HCT116 (cell line): ENCODE measurements around the gene SMAD2.

ENCODE experiments used
- FOSL1 ChIP-seq: IDR thresholded peaks from 2 replicates; pipeline ENCODE4 v1.6.1; 2012; ENCODE audit warnings: low read depth
- TF ChIP-seq, protein P1 (sequence below), 3 experiments: fragments of 200-600 bp in 1 of 3; sonication (generic) in 1 of 3; IDR thresholded peaks in 2 of 3; conservative IDR thresholded peaks in 1 of 3; 2 replicates each; pipeline ENCODE4 v1.5.1; 2012 to 2017; ENCODE audit warnings: low read depth in 2 of 3, low read length in 2 of 3, antibody characterized with exemption in 1 of 3, borderline replicate concordance in 1 of 3, control low read depth in 1 of 3, mild to moderate bottlenecking in 1 of 3, mixed read lengths in 1 of 3, mixed run types in 1 of 3, moderate library complexity in 1 of 3; ENCODE audit not compliant: insufficient read depth in 1 of 3

DNA sequence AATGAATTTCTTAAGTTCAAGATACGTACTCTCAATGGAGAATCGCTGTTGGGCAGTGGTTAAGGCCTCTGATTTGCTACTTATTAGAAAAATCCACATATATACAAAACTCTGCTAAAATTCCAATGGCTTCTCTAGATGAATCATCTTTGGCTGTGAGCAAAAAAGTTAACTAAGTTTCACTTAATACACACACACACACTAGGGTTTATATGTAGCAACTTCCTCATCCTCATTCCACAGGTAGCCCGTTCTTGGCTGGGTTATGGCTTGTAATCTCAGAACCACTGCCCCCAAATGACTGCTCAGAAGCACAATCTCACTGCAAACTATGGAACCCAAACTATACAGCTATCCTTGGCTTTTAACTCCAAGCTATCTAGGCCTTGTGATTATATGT, 99.7 kb downstream of the SMAD2 start:
- TF ChIP-seq FOSL1 = no peak
- TF ChIP-seq, protein P1, sequence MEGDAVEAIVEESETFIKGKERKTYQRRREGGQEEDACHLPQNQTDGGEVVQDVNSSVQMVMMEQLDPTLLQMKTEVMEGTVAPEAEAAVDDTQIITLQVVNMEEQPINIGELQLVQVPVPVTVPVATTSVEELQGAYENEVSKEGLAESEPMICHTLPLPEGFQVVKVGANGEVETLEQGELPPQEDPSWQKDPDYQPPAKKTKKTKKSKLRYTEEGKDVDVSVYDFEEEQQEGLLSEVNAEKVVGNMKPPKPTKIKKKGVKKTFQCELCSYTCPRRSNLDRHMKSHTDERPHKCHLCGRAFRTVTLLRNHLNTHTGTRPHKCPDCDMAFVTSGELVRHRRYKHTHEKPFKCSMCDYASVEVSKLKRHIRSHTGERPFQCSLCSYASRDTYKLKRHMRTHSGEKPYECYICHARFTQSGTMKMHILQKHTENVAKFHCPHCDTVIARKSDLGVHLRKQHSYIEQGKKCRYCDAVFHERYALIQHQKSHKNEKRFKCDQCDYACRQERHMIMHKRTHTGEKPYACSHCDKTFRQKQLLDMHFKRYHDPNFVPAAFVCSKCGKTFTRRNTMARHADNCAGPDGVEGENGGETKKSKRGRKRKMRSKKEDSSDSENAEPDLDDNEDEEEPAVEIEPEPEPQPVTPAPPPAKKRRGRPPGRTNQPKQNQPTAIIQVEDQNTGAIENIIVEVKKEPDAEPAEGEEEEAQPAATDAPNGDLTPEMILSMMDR (IDR thresholded peaks at IDR 0.05 in 2 of 3, conservative IDR thresholded peaks at IDR 0.05 in 1 of 3; ENCODE audit: borderline replicate concordance in 1 of 3, insufficient read depth in 1 of 3, low read depth in 2 of 3, low read length in 2 of 3) = no peak
